HG02571 (cell line): ENCODE results near the gene STYXL2.

Experiments
- ATAC-seq: cut with Tn5 transposase; IDR thresholded peaks from one replicate; pipeline ENCODE4 v1.9.1; 2021; ENCODE audit warnings: mild to moderate bottlenecking, moderate library complexity; ENCODE audit not compliant: unreplicated experiment

STYXL2 gene

GRCh38 chr1:167077868-167078210, 16.0 kb upstream of the STYXL2 start:
- no peak for ATAC-seq

DNA sequence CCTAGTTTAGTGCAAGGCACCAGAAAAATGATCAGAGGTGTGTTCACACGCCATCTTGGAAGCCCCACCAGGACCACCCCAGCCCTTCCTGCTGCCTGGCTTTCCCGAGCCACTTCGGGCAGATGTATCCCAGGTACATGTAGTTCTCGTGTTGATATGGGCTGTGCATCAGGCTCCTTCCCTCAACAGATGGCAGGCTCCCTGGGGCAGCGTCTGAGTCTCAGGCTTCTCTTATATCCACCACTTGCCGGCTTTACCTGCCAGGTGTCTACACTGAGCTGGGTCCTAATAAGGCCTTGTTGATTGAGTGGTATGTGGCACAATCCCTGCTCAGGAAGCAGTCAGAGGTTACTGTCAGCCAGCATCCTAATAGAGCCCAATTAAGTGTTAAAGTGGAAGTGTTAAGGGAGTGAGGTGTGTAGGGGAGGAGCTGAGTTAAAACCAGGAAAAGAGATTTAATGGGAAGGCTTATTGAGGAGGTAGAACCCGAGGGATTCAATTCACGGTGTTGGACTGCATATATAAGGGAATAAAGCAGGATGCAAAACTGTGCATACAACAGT, 12.2 kb upstream of the STYXL2 start:
- no peak for ATAC-seq

DNA sequence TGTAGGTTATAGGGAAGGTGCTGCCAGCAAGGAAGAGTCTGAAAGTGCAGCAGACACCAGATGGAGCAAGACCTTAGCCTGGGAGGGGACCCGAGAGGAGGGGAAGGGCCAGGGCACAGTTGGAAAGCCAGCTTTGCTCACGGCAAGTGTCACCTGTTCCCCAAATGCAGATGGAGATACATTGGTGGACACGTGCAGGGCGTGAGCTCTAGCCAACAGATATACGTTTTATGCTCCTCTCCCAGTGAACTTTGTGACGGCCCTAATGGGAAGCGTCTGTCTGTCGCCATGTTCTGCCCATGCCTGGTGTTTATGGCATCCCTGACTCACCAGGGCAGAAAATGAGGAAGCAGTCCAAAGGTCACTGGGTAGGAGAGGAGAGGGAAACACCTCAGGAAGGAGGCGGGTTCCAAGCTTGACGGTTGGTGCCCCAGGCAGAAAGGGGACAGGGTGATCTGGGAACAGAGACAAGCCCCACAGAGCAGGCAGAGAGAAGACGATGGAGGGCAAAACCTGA, 11.3 kb upstream of the STYXL2 start:
- no peak for ATAC-seq

DNA sequence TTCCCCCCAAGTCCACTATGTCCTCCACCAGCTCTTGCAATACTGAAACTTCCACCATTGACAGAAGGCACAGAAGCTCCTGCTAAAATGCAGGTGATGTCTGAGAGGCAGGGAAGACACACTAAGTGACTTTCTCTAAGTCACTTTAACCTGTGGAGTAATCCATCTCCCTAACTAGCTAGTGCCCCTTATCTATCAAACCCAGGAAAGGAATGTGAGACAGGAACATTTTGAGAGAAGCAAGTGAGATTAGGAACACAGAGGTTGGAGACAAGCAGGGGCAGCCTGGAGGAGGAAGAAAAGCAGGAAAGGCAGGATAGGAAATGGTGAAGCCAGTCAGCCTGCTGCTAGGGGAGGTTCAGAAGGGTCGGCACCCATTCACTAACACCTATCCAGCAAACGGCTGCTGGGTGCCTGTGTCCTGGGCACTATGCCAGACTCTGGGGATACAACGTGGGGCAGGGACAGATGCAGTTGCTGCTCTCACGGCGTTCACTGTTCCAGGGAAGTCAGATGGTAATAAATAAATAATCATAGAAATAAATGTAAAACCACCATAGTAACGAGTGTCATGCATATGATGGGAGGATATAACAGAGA, 10.7 kb upstream of the STYXL2 start:
- ATAC-seq: no peak

GRCh38 chr1:167083871-167084270, 10.0 kb upstream of the STYXL2 start:
- no peak for ATAC-seq

- ATAC-seq: no peak
Observed at GRCh38 chr1:167084757-167085156, 9.1 kb upstream of the STYXL2 start.

- ATAC-seq: no peak
Observed at GRCh38 chr1:167086033-167086432, 7.8 kb upstream of the STYXL2 start.

DNA sequence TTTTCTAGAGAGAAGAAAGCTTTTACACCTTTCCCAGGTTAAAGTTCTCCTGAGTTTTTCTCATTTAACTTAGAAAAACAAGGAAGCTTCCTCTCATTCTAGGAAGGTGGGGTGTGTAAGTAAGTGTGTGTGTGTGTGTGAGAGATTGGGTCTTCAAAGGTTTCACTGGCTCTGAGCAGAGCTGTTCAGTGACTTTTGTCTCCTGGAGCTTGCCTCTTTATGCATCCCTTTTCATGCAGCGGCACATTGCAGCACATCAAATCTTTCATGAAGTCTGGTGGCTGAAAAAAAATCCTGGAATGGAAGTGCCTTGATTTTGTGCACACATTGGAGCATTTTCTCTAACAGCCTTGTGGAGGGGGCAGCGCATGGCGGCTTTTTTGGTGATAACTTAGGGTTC, 7.1 kb upstream of the STYXL2 start:
- ATAC-seq: no peak

DNA sequence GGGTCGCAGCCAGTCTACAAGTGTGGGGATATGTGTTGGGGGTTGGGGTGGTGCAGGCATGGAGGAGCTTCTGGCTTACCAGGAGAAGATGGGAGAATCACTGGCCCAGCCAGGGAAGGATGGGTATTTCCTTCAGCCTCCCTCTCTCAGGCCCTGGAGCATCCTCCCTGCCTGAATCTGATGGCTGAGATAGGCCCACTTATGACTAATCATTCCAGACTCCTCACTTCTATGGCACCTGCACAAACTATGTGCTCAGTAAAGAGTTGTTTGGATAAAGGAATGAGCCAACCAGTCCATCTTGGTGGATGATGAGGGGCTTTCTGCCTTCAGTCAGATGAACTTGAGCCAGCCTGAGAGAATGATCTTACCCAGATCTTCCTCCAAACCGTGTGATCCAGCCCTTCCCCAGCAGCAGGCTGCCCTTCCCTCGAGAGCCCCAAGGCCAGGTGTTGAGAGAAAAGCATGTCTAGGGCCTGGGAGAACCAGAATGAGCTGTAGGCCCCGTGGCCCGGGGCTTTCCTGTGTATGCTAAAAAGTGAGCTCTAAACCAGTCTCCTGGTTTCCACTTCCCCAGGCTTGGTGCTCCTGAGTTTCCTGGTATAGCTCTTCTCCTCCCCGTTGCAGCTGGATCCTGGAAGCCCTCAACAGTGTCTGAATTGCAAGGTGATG, 5.0 kb upstream of the STYXL2 start:
- ATAC-seq: no peak

GRCh38 chr1:167089939-167090313, 3.9 kb upstream of the STYXL2 start:
- ATAC-seq: no peak

DNA sequence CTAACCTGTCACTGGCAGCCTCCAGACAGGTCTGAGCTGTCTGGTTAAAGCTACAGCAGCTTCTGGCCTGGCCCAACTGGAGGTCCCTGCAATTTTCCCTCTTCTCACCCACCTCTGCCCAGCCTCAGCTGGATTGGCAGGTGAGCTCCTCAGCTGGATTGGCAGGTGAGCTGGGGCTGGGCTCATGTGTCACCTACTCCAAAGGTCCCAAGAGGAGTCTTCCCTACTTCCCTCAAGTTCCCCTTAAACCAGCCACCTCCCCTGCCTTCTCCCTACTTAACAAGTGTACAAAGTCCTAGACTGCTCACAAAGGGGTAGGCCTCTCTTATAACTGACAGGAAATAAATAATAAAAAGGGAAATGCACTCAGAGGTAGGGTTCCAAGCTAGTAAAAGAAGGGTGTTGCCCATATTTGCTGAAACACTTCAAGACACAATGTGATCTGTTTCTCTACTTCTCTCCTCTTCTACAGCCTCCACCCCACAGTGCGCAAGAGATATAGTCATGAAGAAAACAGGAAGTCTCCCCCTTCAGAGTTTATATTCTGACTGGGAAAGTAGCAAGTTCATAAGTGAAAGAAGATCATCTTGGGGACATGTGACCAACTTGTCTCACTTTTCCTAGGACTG, 3.4 kb upstream of the STYXL2 start, which contains the start of gene GPA33:
Gene GPA33 (minus strand): TSS at position 64 of the 629 bp plus-strand sequence. CDS start 90 bp downstream, outside the sequence.
- no peak for ATAC-seq

DNA sequence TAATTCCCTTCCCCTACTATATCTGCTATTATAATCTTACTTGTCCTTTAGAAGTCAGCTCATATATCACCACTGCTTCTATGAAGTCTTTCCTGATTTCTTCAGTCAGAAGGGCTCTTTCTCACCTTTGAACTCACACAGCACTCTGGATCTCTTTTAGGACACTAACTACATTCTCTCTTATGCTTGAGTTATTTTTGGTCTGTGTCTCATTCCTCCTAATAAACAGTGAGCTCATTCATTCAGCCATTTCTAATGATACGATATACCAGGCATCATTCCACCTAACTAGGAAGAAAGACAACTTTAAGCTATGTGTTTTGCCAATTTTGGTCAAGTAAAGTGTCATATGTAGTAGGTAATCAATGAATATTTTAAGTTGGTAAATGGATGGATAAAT, 1.2 kb upstream of the STYXL2 start:
- ATAC-seq: no peak

- no peak for ATAC-seq
Observed at GRCh38 chr1:167094690-167095089, 815 bp downstream of the STYXL2 start.

- no peak for ATAC-seq
Observed at GRCh38 chr1:167095368-167095767, 1.5 kb downstream of the STYXL2 start.

GRCh38 chr1:167099851-167100250, 6.0 kb downstream of the STYXL2 start:
- no peak for ATAC-seq

- ATAC-seq: no peak
Observed at GRCh38 chr1:167100730-167101129, 6.9 kb downstream of the STYXL2 start.

DNA sequence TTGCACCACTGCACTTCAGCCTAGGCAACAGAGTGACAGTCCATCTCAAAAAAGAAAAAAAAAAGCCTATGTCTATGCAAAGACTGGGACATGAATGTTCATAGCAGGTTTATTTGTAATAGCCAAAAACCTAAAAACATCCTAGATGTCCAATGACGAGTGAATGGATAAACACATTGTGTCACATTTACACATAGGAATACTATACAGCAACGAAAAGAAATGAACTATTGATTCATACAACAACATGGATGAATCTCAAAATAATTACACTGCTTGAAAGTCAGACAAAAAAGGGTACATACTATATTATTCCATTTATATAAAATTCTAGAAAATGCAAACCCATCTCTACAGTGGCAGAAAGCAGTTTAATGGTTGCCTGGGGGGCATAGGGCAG, 7.9 kb downstream of the STYXL2 start:
- no peak for ATAC-seq

DNA sequence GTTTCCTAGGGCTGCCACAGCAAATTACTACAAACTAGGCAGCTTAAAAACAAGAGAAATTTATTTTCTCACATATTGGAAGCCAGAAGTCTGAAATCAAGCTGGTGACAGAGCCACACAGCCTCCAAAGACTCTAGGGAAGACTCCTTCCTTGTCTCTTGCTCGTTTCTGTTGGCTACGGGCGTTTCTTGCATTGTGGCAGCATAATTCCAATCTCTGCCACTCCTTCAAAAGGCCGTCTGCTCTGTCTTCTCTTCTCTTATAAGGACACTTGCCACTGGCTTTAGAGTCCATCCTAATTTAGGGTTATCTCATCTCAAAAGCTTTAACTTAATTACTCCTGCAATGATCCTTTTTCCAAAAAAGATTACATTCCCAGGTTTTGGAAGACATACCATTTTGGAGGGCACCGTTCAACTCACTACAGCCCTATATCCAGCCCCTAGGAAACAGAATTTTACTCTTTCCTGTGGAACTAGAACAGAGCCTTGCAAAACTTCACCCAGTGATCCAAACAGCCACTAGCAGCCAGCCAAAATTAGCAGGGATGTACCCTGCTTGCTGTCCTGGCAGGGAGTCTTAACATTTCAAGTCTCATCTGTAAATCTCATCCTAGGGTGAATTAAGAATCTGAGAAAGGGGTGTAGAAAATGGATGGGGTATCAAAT, 9.2 kb downstream of the STYXL2 start:
- ATAC-seq: no peak

- no peak for ATAC-seq
Observed at GRCh38 chr1:167104256-167104633, 10.4 kb downstream of the STYXL2 start.

- ATAC-seq: no peak
Observed at GRCh38 chr1:167105271-167106118, 11.6 kb downstream of the STYXL2 start.

DNA sequence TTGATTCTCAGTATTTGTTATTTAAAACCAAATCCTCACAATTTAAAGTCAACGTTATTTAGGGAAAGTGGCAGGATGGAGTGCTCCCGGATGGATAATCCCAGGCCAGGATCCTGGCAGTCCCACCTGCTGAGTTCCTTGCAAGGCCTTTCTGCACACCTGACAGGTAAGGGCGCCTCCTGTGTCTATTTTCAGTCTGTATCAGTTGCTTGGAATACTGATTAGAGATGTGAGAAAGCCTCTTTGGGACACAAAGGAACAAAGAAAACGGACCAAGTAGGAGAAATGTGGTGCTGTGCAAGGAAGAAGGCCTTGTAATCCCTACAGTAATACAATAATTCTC, 12.2 kb downstream of the STYXL2 start:
- ATAC-seq: no peak
